Testis (tissue), 3 donors: ENCODE measurements around the gene LRG1. TPM values are rescaled to one million over a fixed set of nuclear protein-coding genes. Genes with fewer than 3 reads are reported as not detected.

ENCODE experiments used
- DNase-seq: peaks from one replicate; pipeline ENCODE4 v3.0.0-alpha.2; 2019
- H3K27ac ChIP-seq, 2 donors: fragments of 200-600 bp; sonication (generic); one replicate each; pipeline ENCODE4 v1.5.1; 2019
- H3K27me3 ChIP-seq: fragments of 200-600 bp; sonication (generic); one replicate; pipeline ENCODE4 v1.5.1; 2019
- H3K36me3 ChIP-seq: fragments of 200-600 bp; sonication (generic); one replicate; pipeline ENCODE4 v1.5.1; 2017; ENCODE audit warnings: low read depth; ENCODE audit errors: missing control alignments
- H3K4me1 ChIP-seq: fragments of 200-600 bp; sonication (generic); one replicate; pipeline ENCODE4 v1.5.1; 2019
- H3K4me3 ChIP-seq, 2 donors: fragments of 200-600 bp; sonication (generic); one replicate each; pipeline ENCODE4 v1.5.1; 2017 to 2019
- H3K9me3 ChIP-seq: fragments of 200-600 bp; sonication (generic); one replicate; pipeline ENCODE4 v1.5.1; 2017
- POLR2A ChIP-seq: fragments of 450-650 bp; IDR thresholded peaks from one replicate; pipeline ENCODE4 v1.6.1; 2017; ENCODE audit warnings: antibody characterized with exemption, mild to moderate bottlenecking, moderate library complexity
- WGBS, 2 donors: methylation state at CpG; one replicate each; pipeline ENCODE4 v1.1.5; 2018; 5-methylcytosine and 5-hydroxymethylcytosine counted together
- intact Hi-C: fragments of 100-400 bp; cut with DNase I; formaldehyde crosslinking; loops from one replicate; pipeline ENCODE4 v1.15.1; 2023; ENCODE audit warnings: low total_unique reads
- polyA plus RNA-seq: library from polyadenylated mRNA; stranded (reverse); fragments of 350-450 nt; fragmentation: Illumina TruSeq; extraction: RNeasy Lipid Tissue Mini Kit (QIAGEN cat#74804); gene quantifications from one replicate; pipeline ENCODE4 v1.2.3, GENCODE V29; 2014; ENCODE audit warnings: low read depth, low replicate concordance; ENCODE audit not compliant: insufficient read depth
- total RNA-seq, 2 donors: library from RNA; depleted of rRNA; stranded (reverse); fragments of >200 nt; gene quantifications; one replicate each; pipeline ENCODE4 v1.2.3, GENCODE V29; 2016
- TF ChIP-seq, protein P1 (sequence below), 3 experiments: fragments of 450-650 bp in 2 of 3; fragments of 200-600 bp in 1 of 3; sonication (generic) in 1 of 3; IDR thresholded peaks; one replicate each; pipeline ENCODE4 v1.5.1; 2016 to 2019; ENCODE audit warnings: antibody characterized with exemption in 3 of 3, mild to moderate bottlenecking in 2 of 3, moderate library complexity in 1 of 3

The LRG1 gene
- total and polyA plus RNA-seq, 3 donors from 2014 or later: 0.24 to 0.58 (median 0.25) TPM

GRCh38 chr19:4586245-4586644 is 46.4 kb upstream of the LRG1 start:
- Histone ChIP-seq H3K27ac (no peak overlapping the region), H3K4me1 (peaks cover 14% of the 10 kb centered on the region), H3K4me3 (no peak overlapping the region), H3K9me3 (no peaks in the 10 kb centered on the region), H3K36me3 (no peaks in the 10 kb centered on the region), H3K27me3 (no peaks in the 10 kb centered on the region)
- DNase-seq: no peak
- intact Hi-C loops: no loop called here
- TF ChIP-seq POLR2A: no peak
- TF ChIP-seq, protein P1, sequence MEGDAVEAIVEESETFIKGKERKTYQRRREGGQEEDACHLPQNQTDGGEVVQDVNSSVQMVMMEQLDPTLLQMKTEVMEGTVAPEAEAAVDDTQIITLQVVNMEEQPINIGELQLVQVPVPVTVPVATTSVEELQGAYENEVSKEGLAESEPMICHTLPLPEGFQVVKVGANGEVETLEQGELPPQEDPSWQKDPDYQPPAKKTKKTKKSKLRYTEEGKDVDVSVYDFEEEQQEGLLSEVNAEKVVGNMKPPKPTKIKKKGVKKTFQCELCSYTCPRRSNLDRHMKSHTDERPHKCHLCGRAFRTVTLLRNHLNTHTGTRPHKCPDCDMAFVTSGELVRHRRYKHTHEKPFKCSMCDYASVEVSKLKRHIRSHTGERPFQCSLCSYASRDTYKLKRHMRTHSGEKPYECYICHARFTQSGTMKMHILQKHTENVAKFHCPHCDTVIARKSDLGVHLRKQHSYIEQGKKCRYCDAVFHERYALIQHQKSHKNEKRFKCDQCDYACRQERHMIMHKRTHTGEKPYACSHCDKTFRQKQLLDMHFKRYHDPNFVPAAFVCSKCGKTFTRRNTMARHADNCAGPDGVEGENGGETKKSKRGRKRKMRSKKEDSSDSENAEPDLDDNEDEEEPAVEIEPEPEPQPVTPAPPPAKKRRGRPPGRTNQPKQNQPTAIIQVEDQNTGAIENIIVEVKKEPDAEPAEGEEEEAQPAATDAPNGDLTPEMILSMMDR (IDR thresholded peaks at IDR 0.05): no peak
- 47 to 63% methylated on average over 6 of the region's 6 CpGs for WGBS, 2 donors

- 67 to 75% methylated on average over 1 of the region's 1 CpG for WGBS, 2 donors
- no peak for DNase-seq
- TF ChIP-seq POLR2A: no peak
- TF ChIP-seq, protein P1 (IDR thresholded peaks at IDR 0.05): no peak
- no peaks in the 10 kb centered on the region for H3K36me3 ChIP-seq
- no peaks in the 10 kb centered on the region for H3K9me3 ChIP-seq
- intact Hi-C loops: no loop called here
- peaks cover 14% of the 10 kb centered on the region for H3K4me1 ChIP-seq
- H3K4me3 ChIP-seq: no peak overlapping the region
- no peak overlapping the region for H3K27ac ChIP-seq
- H3K27me3 ChIP-seq: no peaks in the 10 kb centered on the region
Observed at GRCh38 chr19:4585556-4585955, 45.7 kb upstream of the LRG1 start.

DNA sequence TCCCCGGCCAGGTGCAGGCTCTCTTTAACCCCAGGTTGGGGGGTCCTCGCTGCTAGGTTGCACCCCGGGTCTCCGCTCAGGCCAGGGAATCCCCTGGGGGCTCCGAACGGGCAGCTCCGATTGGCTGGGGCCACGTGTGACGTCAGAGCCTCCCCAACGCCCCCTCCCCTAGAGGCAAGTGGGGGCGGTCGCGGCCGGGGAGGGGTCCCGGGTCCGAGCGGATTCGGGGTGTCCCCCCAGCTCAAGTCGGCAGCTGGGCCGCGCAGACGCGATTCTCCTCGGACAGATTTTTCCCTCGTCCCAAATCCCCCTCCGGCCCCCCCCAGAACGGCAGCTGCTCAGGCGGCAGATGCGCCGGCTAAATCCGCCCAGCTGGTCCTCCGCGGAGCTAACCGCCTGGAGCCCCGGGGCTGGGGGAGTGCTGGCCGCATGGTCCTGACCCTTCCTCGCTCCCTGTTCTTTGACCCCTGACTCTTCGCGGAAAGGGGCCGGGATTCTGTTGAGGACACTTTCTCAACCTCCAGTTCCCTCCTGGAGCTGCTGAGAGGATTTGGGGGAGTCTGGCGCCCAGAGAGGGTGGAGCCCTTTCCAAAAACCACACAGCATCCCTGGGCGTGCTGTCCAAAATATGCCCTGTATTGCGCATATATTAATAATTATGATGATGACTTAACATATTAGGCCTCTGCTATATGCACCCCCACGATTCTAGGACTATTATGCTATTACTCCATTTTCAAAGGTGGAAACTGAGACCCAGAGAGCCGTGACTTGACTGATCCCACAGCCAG is 45.0 kb upstream of the LRG1 start:
- no peak for TF ChIP-seq POLR2A
- TF ChIP-seq, protein P1 (IDR thresholded peaks at IDR 0.05): no peak
- 7 to 8% methylated on average over 20 to 33 of the region's 45 CpGs for whole genome bisulfite sequencing, 2 donors
- Histone ChIP-seq H3K4me1 (peaks cover 14% of the 10 kb centered on the region), H3K4me3 (peak overlapping the region; percentile 22 to 46), H3K9me3 (no peaks in the 10 kb centered on the region), H3K27ac (no peak overlapping the region), H3K27me3 (no peaks in the 10 kb centered on the region), H3K36me3 (no peaks in the 10 kb centered on the region)
- intact Hi-C loops: no loop called here
- DNase-seq: no peak

- 0 to 3% methylated on average over 1 to 29 of the region's 49 CpGs for WGBS, 2 donors
- Histone ChIP-seq H3K4me3 (peak overlapping the region; percentile 22 to 46), H3K4me1 (peaks cover 14% of the 10 kb centered on the region), H3K36me3 (no peaks in the 10 kb centered on the region), H3K9me3 (no peaks in the 10 kb centered on the region), H3K27ac (no peak overlapping the region), H3K27me3 (no peaks in the 10 kb centered on the region)
- intact Hi-C loops: no loop called here
- peak; percentile 57 for DNase-seq
- no peak for TF ChIP-seq POLR2A
- TF ChIP-seq, protein P1 (IDR thresholded peaks at IDR 0.05): no peak
Observed at GRCh38 chr19:4583961-4584669, 44.3 kb upstream of the LRG1 start.
